NCI-H2029 (cell line): Measurements from ENCODE around the gene DHX40.
"Not testable (repeated sequence)": the region's sequence is repeated elsewhere in the genome, so short reads cannot be mapped to it uniquely, and the experiment has no call there.

Experiments used
- DNase-seq: peaks from one replicate; lab custom pipeline; 2025; lab: John Stamatoyannopoulos, UW

The DHX40 gene

GRCh38 chr17:59565171-59565958 is at the start of gene DHX40:
DHX40 (plus strand) TSS chr17:59565610; CDS start chr17:59565672, 62 bp downstream.
- peak; percentile 88 for DNase-seq

- DNase-seq = no peak
These were observed 49.0 kb upstream of the DHX40 start for GRCh38 chr17:59516451-59516850.

GRCh38 chr17:59519132-59519531 is 46.3 kb upstream of the DHX40 start:
- DNase-seq = no peak

- DNase-seq = no peak
These were observed 45.2 kb upstream of the DHX40 start for GRCh38 chr17:59520251-59520650.

GRCh38 chr17:59521465-59522126 is 43.8 kb upstream of the DHX40 start:
- peak; percentile 39 for DNase-seq

- not testable (repeated sequence) for DNase-seq
These were observed 40.5 kb upstream of the DHX40 start for GRCh38 chr17:59524930-59525329.

GRCh38 chr17:59525668-59526067 is 39.7 kb upstream of the DHX40 start:
- DNase-seq = no peak

- no peak for DNase-seq
These were observed 39.0 kb upstream of the DHX40 start for GRCh38 chr17:59526451-59526850.

GRCh38 chr17:59527325-59527917 is 38.0 kb upstream of the DHX40 start:
- no peak for DNase-seq

- no peak for DNase-seq
These were observed 37.5 kb upstream of the DHX40 start for GRCh38 chr17:59527931-59528330.

- DNase-seq = no peak
These were observed 34.9 kb upstream of the DHX40 start for GRCh38 chr17:59530531-59530930.

GRCh38 chr17:59533694-59534093 is 31.7 kb upstream of the DHX40 start:
- DNase-seq = no peak

GRCh38 chr17:59534583-59534982 is 30.8 kb upstream of the DHX40 start:
- DNase-seq = no peak

- no peak for DNase-seq
These were observed 27.1 kb upstream of the DHX40 start for GRCh38 chr17:59538195-59538909.

- DNase-seq = no peak
These were observed 22.3 kb upstream of the DHX40 start for GRCh38 chr17:59542960-59543635.

- no peak for DNase-seq
These were observed 19.5 kb upstream of the DHX40 start for GRCh38 chr17:59545942-59546341.

GRCh38 chr17:59547131-59547915 is 18.1 kb upstream of the DHX40 start:
- DNase-seq = no peak

GRCh38 chr17:59548985-59549384 is 16.4 kb upstream of the DHX40 start:
- not testable (repeated sequence) for DNase-seq

- DNase-seq = no peak
These were observed 14.7 kb upstream of the DHX40 start for GRCh38 chr17:59550703-59551102.

GRCh38 chr17:59558039-59558438 is 7.4 kb upstream of the DHX40 start:
- no peak for DNase-seq

- no peak for DNase-seq
These were observed 6.5 kb upstream of the DHX40 start for GRCh38 chr17:59558953-59559352.
